H1 (cell line): ENCODE data around the gene GADL1.

Experiments used
- EP300 ChIP-seq, 2 experiments: IDR thresholded peaks; 1 replicate in 1 of 2; 2 replicates in 1 of 2; pipeline ENCODE4 v1.6.1; 2011 to 2012; ENCODE audit warnings: low read depth in 2 of 2, low read length in 2 of 2, mild to moderate bottlenecking in 2 of 2, borderline replicate concordance in 1 of 2, inconsistent platforms in 1 of 2, moderate library complexity in 1 of 2
- HDAC2 ChIP-seq, 2 experiments: fragments of 300-600 bp in 1 of 2; sonication (generic) in 1 of 2; IDR thresholded peaks; 2 replicates each; pipeline ENCODE4 v1.6.1; 2011 to 2012; ENCODE audit warnings: low read depth in 2 of 2, low read length in 2 of 2, mild to moderate bottlenecking in 2 of 2, moderate library complexity in 2 of 2, borderline replicate concordance in 1 of 2, inconsistent platforms in 1 of 2
- JUND ChIP-seq: IDR thresholded peaks from 2 replicates; pipeline ENCODE4 v1.6.1; 2011; ENCODE audit warnings: mild to moderate bottlenecking, improper control_type of control experiment, low read length
- SIN3A ChIP-seq, 2 experiments: IDR thresholded peaks in 1 of 2; conservative IDR thresholded peaks in 1 of 2; 2 replicates each; pipeline ENCODE4 v1.6.1; 2011 to 2012; ENCODE audit warnings: low read length in 2 of 2, improper control_type of control experiment in 1 of 2, low read depth in 1 of 2, mild to moderate bottlenecking in 1 of 2
- SP1 ChIP-seq: IDR thresholded peaks from 2 replicates; pipeline ENCODE4 v1.6.1; 2011; ENCODE audit warnings: low read depth, low read length
- TBP ChIP-seq: IDR thresholded peaks from 2 replicates; pipeline ENCODE4 v1.6.1; 2011; ENCODE audit warnings: low read depth, low read length, improper control_type of control experiment
- TEAD4 ChIP-seq: IDR thresholded peaks from 2 replicates; pipeline ENCODE4 v1.6.1; 2012; ENCODE audit warnings: low read depth, low read length, inconsistent platforms, mixed read lengths
- TF ChIP-seq, protein P1 (sequence below), 3 experiments: IDR thresholded peaks; 1 replicate in 2 of 3; 2 replicates in 1 of 3; pipeline versions ENCODE4 v1.5.1 to v1.6.1; 2011; ENCODE audit warnings: low read length in 3 of 3, mild to moderate bottlenecking in 3 of 3, inconsistent platforms in 2 of 3, low read depth in 1 of 3, moderate library complexity in 1 of 3; ENCODE audit not compliant: insufficient read depth in 1 of 3; ENCODE audit errors: control extremely low read depth in 1 of 3

DNA sequence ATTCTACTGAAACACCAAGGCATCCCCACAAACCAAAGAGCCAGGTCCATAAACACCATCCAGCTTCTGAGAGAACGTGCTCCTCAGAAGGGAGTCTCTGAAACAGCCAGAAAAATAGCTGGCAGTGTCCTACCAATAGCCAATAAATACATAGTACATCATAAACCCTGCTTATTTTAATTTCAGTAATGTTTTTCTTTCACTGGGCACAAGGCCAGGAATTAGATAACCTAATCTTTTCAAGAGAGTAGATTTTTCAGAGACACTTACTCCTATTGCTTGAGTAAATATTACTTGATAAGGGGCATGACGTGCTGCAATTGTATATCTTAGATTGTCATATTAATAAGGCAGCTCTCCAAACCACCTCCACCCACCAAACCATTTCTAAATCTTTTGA is 22.7 kb downstream of the GADL1 start:
- TF ChIP-seq EP300 (IDR thresholded peaks at IDR 0.05; ENCODE audit: borderline replicate concordance in 1 of 2, low read depth in 2 of 2, low read length in 2 of 2) (no peak), SP1 (no peak), TBP (no peak), HDAC2 (IDR thresholded peaks at IDR 0.05; ENCODE audit: borderline replicate concordance in 1 of 2, low read depth in 2 of 2, low read length in 2 of 2) (no peak), TEAD4 (no peak), SIN3A (conservative IDR thresholded peaks at IDR 0.05 in 1 of 2, IDR thresholded peaks at IDR 0.05 in 1 of 2; ENCODE audit: low read depth in 1 of 2, low read length in 2 of 2) (no peak), JUND (no peak)
- TF ChIP-seq, protein P1, sequence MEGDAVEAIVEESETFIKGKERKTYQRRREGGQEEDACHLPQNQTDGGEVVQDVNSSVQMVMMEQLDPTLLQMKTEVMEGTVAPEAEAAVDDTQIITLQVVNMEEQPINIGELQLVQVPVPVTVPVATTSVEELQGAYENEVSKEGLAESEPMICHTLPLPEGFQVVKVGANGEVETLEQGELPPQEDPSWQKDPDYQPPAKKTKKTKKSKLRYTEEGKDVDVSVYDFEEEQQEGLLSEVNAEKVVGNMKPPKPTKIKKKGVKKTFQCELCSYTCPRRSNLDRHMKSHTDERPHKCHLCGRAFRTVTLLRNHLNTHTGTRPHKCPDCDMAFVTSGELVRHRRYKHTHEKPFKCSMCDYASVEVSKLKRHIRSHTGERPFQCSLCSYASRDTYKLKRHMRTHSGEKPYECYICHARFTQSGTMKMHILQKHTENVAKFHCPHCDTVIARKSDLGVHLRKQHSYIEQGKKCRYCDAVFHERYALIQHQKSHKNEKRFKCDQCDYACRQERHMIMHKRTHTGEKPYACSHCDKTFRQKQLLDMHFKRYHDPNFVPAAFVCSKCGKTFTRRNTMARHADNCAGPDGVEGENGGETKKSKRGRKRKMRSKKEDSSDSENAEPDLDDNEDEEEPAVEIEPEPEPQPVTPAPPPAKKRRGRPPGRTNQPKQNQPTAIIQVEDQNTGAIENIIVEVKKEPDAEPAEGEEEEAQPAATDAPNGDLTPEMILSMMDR (IDR thresholded peaks at IDR 0.05; ENCODE audit: control extremely low read depth in 1 of 3, insufficient read depth in 1 of 3, low read depth in 1 of 3, low read length in 3 of 3) = no peak
